ENCODE measurements around the gene LHFPL3.

The LHFPL3 gene

GRCh38 chr7:104603957-104604356 lies 275.6 kb downstream of the LHFPL3 start:
- Histone ChIP-seq H3K36me3 (replicated peaks; ENCODE audit: insufficient read depth, low read length) (no peaks in the 10 kb centered on the region), H3K27ac (ENCODE audit: low read length) (no peak overlapping the region), H4K20me1 (ENCODE audit: insufficient read depth, low read length) (no peaks in the 10 kb centered on the region), H3K9ac (ENCODE audit: low read length) (no peak overlapping the region), H3K4me2 (ENCODE audit: low read depth, low read length) (no peak overlapping the region), H3F3A (ENCODE audit: insufficient read depth, low read length) (no peaks in the 10 kb centered on the region), H3K79me2 (ENCODE audit: low read length) (no peaks in the 10 kb centered on the region), H3K9me3 (replicated peaks; ENCODE audit: insufficient read depth, low read length) (no peaks in the 10 kb centered on the region), H2AFZ (ENCODE audit: low read length) (no peak overlapping the region), H3K27me3 (replicated peaks; ENCODE audit: insufficient read depth, low read length) (no peaks in the 10 kb centered on the region), H3K4me1 (ENCODE audit: low read length) (no peaks in the 10 kb centered on the region), H3K4me3 (ENCODE audit: low read length) (no peak overlapping the region), H3K9me2 (replicated peaks; ENCODE audit: insufficient read depth, low read length) (no peaks in the 10 kb centered on the region)
- no peak for DNase-seq
- TF ChIP-seq, protein P1, sequence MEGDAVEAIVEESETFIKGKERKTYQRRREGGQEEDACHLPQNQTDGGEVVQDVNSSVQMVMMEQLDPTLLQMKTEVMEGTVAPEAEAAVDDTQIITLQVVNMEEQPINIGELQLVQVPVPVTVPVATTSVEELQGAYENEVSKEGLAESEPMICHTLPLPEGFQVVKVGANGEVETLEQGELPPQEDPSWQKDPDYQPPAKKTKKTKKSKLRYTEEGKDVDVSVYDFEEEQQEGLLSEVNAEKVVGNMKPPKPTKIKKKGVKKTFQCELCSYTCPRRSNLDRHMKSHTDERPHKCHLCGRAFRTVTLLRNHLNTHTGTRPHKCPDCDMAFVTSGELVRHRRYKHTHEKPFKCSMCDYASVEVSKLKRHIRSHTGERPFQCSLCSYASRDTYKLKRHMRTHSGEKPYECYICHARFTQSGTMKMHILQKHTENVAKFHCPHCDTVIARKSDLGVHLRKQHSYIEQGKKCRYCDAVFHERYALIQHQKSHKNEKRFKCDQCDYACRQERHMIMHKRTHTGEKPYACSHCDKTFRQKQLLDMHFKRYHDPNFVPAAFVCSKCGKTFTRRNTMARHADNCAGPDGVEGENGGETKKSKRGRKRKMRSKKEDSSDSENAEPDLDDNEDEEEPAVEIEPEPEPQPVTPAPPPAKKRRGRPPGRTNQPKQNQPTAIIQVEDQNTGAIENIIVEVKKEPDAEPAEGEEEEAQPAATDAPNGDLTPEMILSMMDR (IDR thresholded peaks at IDR 0.05; ENCODE audit: low read length): no peak
- TF ChIP-seq EZH2 (optimal IDR thresholded peaks at IDR 0.05; ENCODE audit: low read depth, low read length) (no peak), EZH2phosphoT487 (IDR thresholded peaks at IDR 0.05; ENCODE audit: low read length) (no peak)

GRCh38 chr7:104604706-104605105 lies 276.3 kb downstream of the LHFPL3 start:
- Histone ChIP-seq H3K79me2 (ENCODE audit: low read length) (no peaks in the 10 kb centered on the region), H3K36me3 (replicated peaks; ENCODE audit: insufficient read depth, low read length) (no peaks in the 10 kb centered on the region), H3K4me1 (ENCODE audit: low read length) (no peaks in the 10 kb centered on the region), H3K4me2 (ENCODE audit: low read depth, low read length) (no peak overlapping the region), H3K27ac (ENCODE audit: low read length) (no peak overlapping the region), H3K9ac (ENCODE audit: low read length) (no peak overlapping the region), H4K20me1 (ENCODE audit: insufficient read depth, low read length) (no peaks in the 10 kb centered on the region), H3K9me3 (replicated peaks; ENCODE audit: insufficient read depth, low read length) (no peaks in the 10 kb centered on the region), H3K27me3 (replicated peaks; ENCODE audit: insufficient read depth, low read length) (no peaks in the 10 kb centered on the region), H3F3A (ENCODE audit: insufficient read depth, low read length) (no peaks in the 10 kb centered on the region), H3K4me3 (ENCODE audit: low read length) (no peak overlapping the region), H2AFZ (ENCODE audit: low read length) (no peak overlapping the region), H3K9me2 (replicated peaks; ENCODE audit: insufficient read depth, low read length) (no peaks in the 10 kb centered on the region)
- TF ChIP-seq EZH2phosphoT487 (IDR thresholded peaks at IDR 0.05; ENCODE audit: low read length): no peak
- no peak for TF ChIP-seq EZH2 (optimal IDR thresholded peaks at IDR 0.05; ENCODE audit: low read depth, low read length)
- TF ChIP-seq, protein P1 (IDR thresholded peaks at IDR 0.05; ENCODE audit: low read length): no peak
- DNase-seq: no peak

GRCh38 chr7:104621321-104621720 lies 292.9 kb downstream of the LHFPL3 start:
- Histone ChIP-seq H3K79me2 (ENCODE audit: low read length) (no peaks in the 10 kb centered on the region), H3K9ac (ENCODE audit: low read length) (no peak overlapping the region), H3K4me3 (ENCODE audit: low read length) (no peak overlapping the region), H3K9me3 (replicated peaks; ENCODE audit: insufficient read depth, low read length) (no peaks in the 10 kb centered on the region), H4K20me1 (ENCODE audit: insufficient read depth, low read length) (no peaks in the 10 kb centered on the region), H3K36me3 (replicated peaks; ENCODE audit: insufficient read depth, low read length) (no peaks in the 10 kb centered on the region), H3K4me2 (ENCODE audit: low read depth, low read length) (no peak overlapping the region), H3K9me2 (replicated peaks; ENCODE audit: insufficient read depth, low read length) (no peaks in the 10 kb centered on the region), H3F3A (ENCODE audit: insufficient read depth, low read length) (no peaks in the 10 kb centered on the region), H3K27me3 (replicated peaks; ENCODE audit: insufficient read depth, low read length) (no peaks in the 10 kb centered on the region), H3K4me1 (ENCODE audit: low read length) (no peaks in the 10 kb centered on the region), H2AFZ (ENCODE audit: low read length) (no peak overlapping the region), H3K27ac (ENCODE audit: low read length) (no peak overlapping the region)
- TF ChIP-seq EZH2 (optimal IDR thresholded peaks at IDR 0.05; ENCODE audit: low read depth, low read length): no peak
- no peak for TF ChIP-seq EZH2phosphoT487 (IDR thresholded peaks at IDR 0.05; ENCODE audit: low read length)
- TF ChIP-seq, protein P1 (IDR thresholded peaks at IDR 0.05; ENCODE audit: low read length): no peak
- DNase-seq: no peak
